Adrenal gland (tissue), 12 donors: Measurements from ENCODE around the gene B4GALNT3. TPM values are rescaled to one million over a fixed set of nuclear protein-coding genes. Genes with fewer than 3 reads are reported as not detected.

Experiments
- DNase-seq, 7 donors: peaks; one replicate each; pipeline ENCODE4 v3.0.0-alpha.2; 2019 to 2020
- H3K27ac ChIP-seq, 5 donors: fragments of 200-600 bp; sonication (generic) in 4 of 5; 1 replicate in 3 of 5; 2 replicates in 2 of 5; pipeline versions ENCODE4 v1.5.1 to v1.8.0; 2016 to 2020; ENCODE audit warnings: mild to moderate bottlenecking in 1 of 5
- H3K27me3 ChIP-seq: fragments of 200-600 bp; 2 replicates; pipeline ENCODE4 v1.8.0; 2021
- H3K36me3 ChIP-seq, 2 donors: fragments of 200-600 bp; replicated peaks in 1 of 2; 1 replicate in 1 of 2; 2 replicates in 1 of 2; pipeline versions ENCODE4 v1.5.1 to v1.8.0; 2018 to 2022
- H3K4me1 ChIP-seq, 2 donors: fragments of 200-600 bp; replicated peaks in 1 of 2; 1 replicate in 1 of 2; 2 replicates in 1 of 2; pipeline versions ENCODE4 v1.5.1 to v1.8.0; 2018 to 2021
- H3K4me3 ChIP-seq, 4 donors: fragments of 200-600 bp; sonication (generic) in 3 of 4; one replicate each; pipeline ENCODE4 v1.5.1; 2016 to 2018
- H3K9me3 ChIP-seq, 3 donors: fragments of 200-600 bp; sonication (generic) in 1 of 3; replicated peaks in 1 of 3; 1 replicate in 2 of 3; 2 replicates in 1 of 3; pipeline versions ENCODE4 v1.5.1 to v1.8.0; 2016 to 2021
- CTCF ChIP-seq, 6 experiments: fragments of 450-650 bp in 4 of 6; fragments of 200-600 bp in 2 of 6; sonication (generic) in 1 of 6; IDR thresholded peaks; 1 replicate in 5 of 6; 2 replicates in 1 of 6; pipeline versions ENCODE4 v1.5.1 to v1.8.0; 2016 to 2021; ENCODE audit warnings: antibody characterized with exemption in 6 of 6, mild to moderate bottlenecking in 2 of 6, moderate library complexity in 1 of 6
- POLR2A ChIP-seq, 2 donors: fragments of 450-650 bp; IDR thresholded peaks; one replicate each; pipeline ENCODE4 v1.6.1; 2017; ENCODE audit warnings: antibody characterized with exemption in 2 of 2, mild to moderate bottlenecking in 2 of 2, moderate library complexity in 1 of 2
- WGBS, 4 donors: extraction: QIAGEN DNeasy Blood & Tissue Kit in 2 of 4; methylation state at CpG; one replicate each; pipeline versions ENCODE4 v1.1.5 to v1.1.7; 2013 to 2017; 5-methylcytosine and 5-hydroxymethylcytosine counted together
- intact Hi-C, 2 donors: fragments of 100-400 bp; cut with DNase I; formaldehyde crosslinking; loops; one replicate each; pipeline versions ENCODE4 v1.14.1 to v1.15.0; 2022 to 2023
- polyA plus RNA-seq, 3 donors: library from polyadenylated mRNA; stranded (reverse); fragments of 200-250 nt in 2 of 3; fragments of 350-450 nt in 1 of 3; fragmentation: Illumina TruSeq in 1 of 3; extraction: RNeasy Lipid Tissue Mini Kit (QIAGEN cat#74804) in 1 of 3; gene quantifications; one replicate each; pipeline ENCODE4 v1.2.3, GENCODE V29; 2013 to 2014
- total RNA-seq, 9 donors: library from RNA; depleted of rRNA in 4 of 9; stranded (reverse); fragments of >200 nt in 4 of 9; fragments of 120-200 nt in 1 of 9; fragmentation: NEBNext Ultra II Directional in 1 of 9; extraction: Animal tissue kit (Norgen Biotek cat#: 25700) in 1 of 9; gene quantifications; one replicate each; pipeline versions ENCODE4 v1.1.0 to v1.2.4, GENCODE V29; 2013 to 2023
- donor health status: healthy with polysubstance abuse.
- donor health status: Bipolar disorder and iron deficiency.
- donor health status: DM: yes; HTN: yes; CAD: no.
- donor health status: DM: no; HTN: no; CAD: no.
- donor health status: DM: no; HTN: no; CAD: no.
- donor health status: DM: yes; HTN: yes; CAD: no.

The B4GALNT3 gene
- total and polyA plus RNA-seq, 12 donors, result 3.1 to 43.1 (median 28.5) TPM

DNA sequence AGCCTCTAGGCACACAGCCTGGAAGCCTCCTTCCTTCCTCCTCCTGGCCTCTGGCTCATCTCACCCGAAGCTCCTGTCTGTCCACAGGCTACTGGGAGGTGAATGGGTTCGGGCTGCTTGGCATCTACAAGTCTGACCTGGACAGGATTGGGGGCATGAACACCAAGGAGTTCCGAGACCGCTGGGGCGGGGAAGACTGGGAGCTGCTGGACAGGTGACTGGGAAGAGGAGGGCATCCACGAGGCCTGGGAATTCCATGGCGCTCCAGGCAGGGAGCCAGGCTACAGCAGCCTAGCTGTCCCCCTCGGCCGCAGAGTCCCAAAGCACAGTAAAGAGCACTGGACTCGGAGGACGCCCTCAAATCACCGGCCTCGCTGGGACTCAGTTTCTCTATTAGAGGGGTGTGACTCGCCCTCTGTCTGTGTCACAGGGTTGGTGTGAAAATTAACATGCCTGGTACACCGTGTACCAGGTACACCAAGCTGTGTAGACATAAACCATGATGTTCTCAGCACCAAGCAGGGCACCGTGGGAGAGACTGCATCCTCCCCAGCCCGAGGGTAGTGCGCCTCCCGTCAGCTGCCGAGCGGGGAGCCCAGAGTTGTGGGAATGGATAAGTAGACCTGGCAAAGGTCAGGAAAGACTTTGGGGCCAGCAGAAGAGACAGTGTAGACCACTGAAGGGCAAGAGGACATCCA lies 99.6 kb downstream of the B4GALNT3 start:
- Histone ChIP-seq H3K36me3 (no peaks in the 10 kb centered on the region), H3K9me3 (no peaks in the 10 kb centered on the region), H3K27ac (no peak overlapping the region), H3K4me1 (no peaks in the 10 kb centered on the region), H3K27me3 (no peaks in the 10 kb centered on the region), H3K4me3 (no peak overlapping the region)
- TF ChIP-seq CTCF (IDR thresholded peaks at IDR 0.05) (no peak), POLR2A (IDR thresholded peaks at IDR 0.05) (no peak)
- no peak for DNase-seq
- 88 to 93% (median 90%) methylated on average over 19 to 21 of the region's 21 CpGs for WGBS, 4 donors
- intact Hi-C loops, result no loop called here

- H3K4me1 ChIP-seq, result no peaks in the 10 kb centered on the region
- 87 to 92% (median 91%) methylated on average over 14 of the region's 14 CpGs for WGBS, 4 donors
- intact Hi-C loops, result loop anchor here in 1 of 2 donors (10.0 kb wide), 2 partner anchors 385 to 1025 kb away; partner anchors contain the start of gene RAD52
Measured at GRCh38 chr12:559906-560455, 100.2 kb downstream of the B4GALNT3 start.

DNA sequence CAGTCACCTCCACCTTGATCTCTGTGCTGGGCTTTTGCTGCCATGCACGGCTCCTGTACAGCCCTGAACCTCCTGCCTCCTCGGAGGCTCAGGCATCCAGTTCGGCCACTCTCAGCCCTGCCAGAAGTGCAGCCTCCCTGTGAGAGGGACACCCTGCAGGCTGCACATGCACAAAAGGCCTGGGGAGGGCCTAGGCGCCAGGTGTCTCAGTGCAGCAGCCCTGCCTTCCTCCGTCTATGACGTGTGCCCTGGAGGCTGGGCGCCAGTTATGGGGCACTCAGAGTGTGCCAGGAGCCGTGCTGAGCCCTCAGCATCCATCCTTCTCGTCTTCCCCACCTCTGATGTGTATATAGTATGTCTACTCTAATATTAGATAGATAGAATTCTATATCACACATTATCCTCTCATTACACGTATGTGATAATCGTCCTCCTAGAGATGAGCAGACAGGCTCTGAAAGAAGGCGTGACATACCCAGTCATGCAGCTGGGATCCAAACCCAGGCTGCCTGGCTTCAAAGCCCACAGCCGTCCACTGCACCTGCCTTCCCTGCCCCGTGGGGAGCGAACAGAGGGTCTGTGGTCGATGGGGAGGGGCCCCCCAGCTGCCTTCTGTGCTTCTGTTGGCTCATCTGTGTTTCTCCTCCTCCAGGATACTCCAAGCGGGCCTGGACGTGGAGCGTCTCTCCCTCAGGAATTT lies 101.1 kb downstream of the B4GALNT3 start:
- H3K9me3 ChIP-seq, result no peaks in the 10 kb centered on the region
- no peaks in the 10 kb centered on the region for H3K36me3 ChIP-seq
- H3K4me3 ChIP-seq, result no peak overlapping the region
- intact Hi-C loops, result loop anchor here in 1 of 2 donors (10.0 kb wide), 2 partner anchors 384 to 1024 kb away; partner anchors contain the start of gene RAD52
- no peaks in the 10 kb centered on the region for H3K4me1 ChIP-seq
- no peak for DNase-seq
- no peaks in the 10 kb centered on the region for H3K27me3 ChIP-seq
- TF ChIP-seq POLR2A (IDR thresholded peaks at IDR 0.05), result no peak
- TF ChIP-seq CTCF (IDR thresholded peaks at IDR 0.05), result no peak
- 86 to 94% (median 91%) methylated on average over 12 to 19 of the region's 19 CpGs for WGBS, 4 donors
- no peak overlapping the region for H3K27ac ChIP-seq

More at GRCh38 chr12:559906-560455, 100.2 kb downstream of the B4GALNT3 start:
- H3K9me3 ChIP-seq, result no peaks in the 10 kb centered on the region
- no peak overlapping the region for H3K27ac ChIP-seq
- H3K36me3 ChIP-seq, result no peaks in the 10 kb centered on the region
- no peak for TF ChIP-seq CTCF (IDR thresholded peaks at IDR 0.05)
- TF ChIP-seq POLR2A (IDR thresholded peaks at IDR 0.05), result no peak
- no peak overlapping the region for H3K4me3 ChIP-seq
- DNase-seq, result no peak
- no peaks in the 10 kb centered on the region for H3K27me3 ChIP-seq

DNA sequence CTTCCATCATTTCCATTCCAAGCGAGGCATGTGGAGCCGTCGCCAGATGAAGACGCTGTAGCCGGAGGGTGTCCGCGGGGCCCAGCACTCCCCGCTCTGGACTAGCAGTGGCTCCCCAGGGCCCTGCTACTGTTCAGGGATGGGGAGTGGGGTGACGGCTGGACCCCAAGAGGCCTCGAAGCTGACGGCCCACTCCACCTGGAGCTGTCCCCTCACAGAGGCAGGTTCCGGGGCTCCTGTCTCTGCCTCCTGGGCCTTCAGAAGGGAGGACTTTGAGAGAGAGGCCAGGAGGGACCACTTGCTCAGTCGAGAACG lies 101.6 kb downstream of the B4GALNT3 start:
- Histone ChIP-seq H3K27ac (peak overlapping the region in 1 of 5 donors; percentile 89), H3K4me3 (no peak overlapping the region)
- intact Hi-C loops, result loop anchor here in 1 of 2 donors (10.0 kb wide), 2 partner anchors 383 to 1023 kb away; partner anchors contain the start of gene RAD52

More for the DNA sequence above, 101.6 kb downstream of the B4GALNT3 start:
- no peaks in the 10 kb centered on the region for H3K27me3 ChIP-seq
- no peaks in the 10 kb centered on the region for H3K9me3 ChIP-seq
- no peak for DNase-seq
- no peaks in the 10 kb centered on the region for H3K36me3 ChIP-seq
- WGBS, 4 donors, result 88 to 94% (median 89%) methylated on average over 7 to 14 of the region's 14 CpGs
- TF ChIP-seq POLR2A (IDR thresholded peaks at IDR 0.05) (no peak), CTCF (IDR thresholded peaks at IDR 0.05) (no peak)
- no peaks in the 10 kb centered on the region for H3K4me1 ChIP-seq
